GM12892 (cell line): ENCODE results near the gene THSD7B.
"Not testable (repeated sequence)": the region's sequence is repeated elsewhere in the genome, so short reads cannot be mapped to it uniquely, and the experiment has no call there.

Experiments
- DNase-seq: peaks from one replicate; pipeline ENCODE4 v3.0.0; 2011; ENCODE audit not compliant: insufficient read length
- FAIRE-seq: peaks from 2 replicates; lab custom pipeline; 2011; peaks lifted over from hg19 to GRCh38; lab: Jason Lieb, UNC
- POLR2A ChIP-seq: IDR thresholded peaks from 2 replicates; pipeline ENCODE4 v1.6.1; 2011; ENCODE audit warnings: low read depth, low read length, control low read depth
- POLR2AphosphoS5 ChIP-seq: IDR thresholded peaks from 2 replicates; pipeline ENCODE4 v1.6.1; 2011; ENCODE audit warnings: low read depth, low read length, control low read depth
- TAF1 ChIP-seq: IDR thresholded peaks from 2 replicates; pipeline ENCODE4 v1.6.1; 2011; ENCODE audit warnings: low read depth, mild to moderate bottlenecking, control low read depth, low read length, borderline replicate concordance

The THSD7B gene

DNA sequence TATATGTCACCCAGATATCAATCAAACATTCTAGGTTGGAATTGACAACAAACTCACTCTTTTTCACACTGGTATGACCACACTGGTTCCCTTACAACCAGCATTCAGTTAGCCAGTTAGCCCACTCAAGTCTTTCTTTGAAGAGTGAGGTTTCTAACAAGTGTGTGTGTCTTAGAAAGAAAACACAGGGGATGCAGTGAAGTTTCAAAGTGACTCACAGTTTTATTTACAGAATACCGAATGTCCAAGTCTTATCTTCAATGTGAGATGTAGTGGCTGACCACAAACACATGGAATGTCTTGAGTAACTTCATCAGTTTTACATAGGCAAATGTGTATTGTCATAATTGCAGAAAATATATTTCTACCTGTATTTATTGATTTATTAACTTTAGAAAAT is 924.2 kb downstream of the THSD7B start:
- DNase-seq (no peak), FAIRE-seq (no peak)
- TF ChIP-seq POLR2A (no peak), TAF1 (no peak), POLR2AphosphoS5 (no peak)

- no peak for TF ChIP-seq TAF1
- no peak for TF ChIP-seq POLR2AphosphoS5
- TF ChIP-seq POLR2A: no peak
- no peak for DNase-seq
- no peak for FAIRE-seq
These were observed 928.2 kb downstream of the THSD7B start for GRCh38 chr2:137693534-137693933.

DNA sequence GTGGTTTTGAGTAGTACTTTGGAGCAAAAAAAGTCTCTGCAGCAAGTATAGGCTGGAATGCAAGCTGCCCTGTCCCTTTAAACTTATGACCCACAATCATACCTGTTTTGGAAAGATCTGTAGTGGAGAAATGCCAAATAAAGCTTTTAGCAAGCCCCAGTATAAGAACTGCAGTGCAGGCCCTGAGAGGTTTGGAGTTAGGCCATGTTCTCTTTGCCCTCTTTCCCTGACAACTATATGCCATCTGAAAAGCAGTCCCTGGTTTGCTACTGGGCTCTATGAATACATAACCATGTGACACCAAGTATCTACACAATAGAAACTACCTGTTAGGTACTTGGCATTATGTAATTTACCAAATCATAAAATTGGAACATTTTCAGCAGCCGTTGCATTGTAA is 931.6 kb downstream of the THSD7B start:
- no peak for FAIRE-seq
- TF ChIP-seq POLR2AphosphoS5 (no peak), TAF1 (no peak), POLR2A (no peak)
- no peak for DNase-seq

DNA sequence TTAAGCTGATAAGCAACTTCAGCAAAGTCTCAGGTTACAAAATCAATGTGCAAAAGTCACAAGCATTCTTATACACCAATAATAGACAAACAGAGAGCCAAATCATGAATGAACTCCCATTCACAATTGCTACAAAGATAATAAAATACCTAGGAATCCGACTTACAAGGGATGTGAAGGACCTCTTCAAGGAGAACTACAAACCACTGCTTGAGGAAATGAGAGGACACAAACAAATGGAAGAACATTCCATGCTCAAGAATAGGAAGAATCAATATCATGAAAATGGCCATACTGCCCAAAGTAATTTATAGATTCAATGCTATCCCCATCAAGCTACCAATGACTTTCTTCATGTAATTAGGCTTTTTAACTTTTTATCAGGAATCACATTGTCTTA is 934.9 kb downstream of the THSD7B start:
- FAIRE-seq: not testable (repeated sequence)

GRCh38 chr2:137700681-137701080 is 935.3 kb downstream of the THSD7B start:
- FAIRE-seq (no peak), DNase-seq (no peak)
- TF ChIP-seq POLR2AphosphoS5: no peak
- no peak for TF ChIP-seq POLR2A
- no peak for TF ChIP-seq TAF1

More for the DNA sequence above, 934.9 kb downstream of the THSD7B start:
- DNase-seq: not testable (repeated sequence)

GRCh38 chr2:137705296-137705695 is 940.0 kb downstream of the THSD7B start:
- no peak for DNase-seq
- TF ChIP-seq POLR2AphosphoS5: no peak
- no peak for TF ChIP-seq POLR2A
- no peak for TF ChIP-seq TAF1
- no peak for FAIRE-seq

DNA sequence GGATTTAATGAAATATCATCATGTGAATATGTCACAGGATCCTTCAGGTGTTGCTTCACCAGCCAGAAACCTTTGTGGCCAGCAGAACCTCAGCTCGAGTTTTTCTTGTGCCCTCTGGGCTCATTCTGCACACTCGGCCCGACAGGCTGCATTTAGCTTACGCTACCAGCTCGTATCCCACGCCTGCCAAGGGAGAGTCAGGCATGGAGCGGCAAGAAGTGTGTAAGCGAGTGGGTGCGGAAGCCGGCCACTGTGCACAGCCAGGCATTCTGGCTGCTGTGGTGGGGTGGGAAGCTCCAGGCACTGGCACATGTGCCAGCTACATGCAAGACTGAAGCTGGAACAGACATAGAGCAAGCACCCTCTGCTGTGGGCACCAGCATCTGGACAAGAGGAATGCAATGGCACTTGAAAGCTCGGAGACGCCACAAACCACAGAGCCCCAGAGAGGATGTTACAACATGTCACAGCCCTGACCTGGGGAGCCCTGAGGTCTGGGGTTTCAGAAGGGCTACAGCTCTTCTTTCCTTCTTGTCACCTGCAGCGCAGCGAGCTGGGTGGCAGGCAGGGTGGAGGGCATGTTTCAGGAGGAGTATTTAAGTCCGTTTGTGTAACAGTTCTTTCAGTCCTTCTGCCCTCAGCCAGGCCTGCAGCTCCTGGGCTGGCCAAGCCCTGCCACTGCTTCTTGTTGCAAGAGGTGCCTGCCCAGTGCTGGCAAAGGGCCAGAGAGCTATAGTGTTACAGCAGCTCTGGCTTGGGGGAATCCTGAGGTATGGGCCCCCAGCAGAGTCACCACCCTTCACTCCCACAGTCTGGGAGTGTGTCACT is 941.7 kb downstream of the THSD7B start:
- FAIRE-seq: no peak
- no peak for DNase-seq
- TF ChIP-seq POLR2AphosphoS5 (no peak), TAF1 (no peak)

GRCh38 chr2:137708311-137708710 is 943.0 kb downstream of the THSD7B start:
- TF ChIP-seq POLR2A: no peak
- TF ChIP-seq TAF1: no peak
- FAIRE-seq: no peak
- no peak for DNase-seq

- TF ChIP-seq POLR2A: no peak
- no peak for FAIRE-seq
These were observed 950.4 kb downstream of the THSD7B start for GRCh38 chr2:137715731-137716191.

GRCh38 chr2:137718786-137719185 is 953.4 kb downstream of the THSD7B start:
- TF ChIP-seq POLR2AphosphoS5: no peak
- TF ChIP-seq TAF1: no peak
- no peak for TF ChIP-seq POLR2A
- no peak for FAIRE-seq
- no peak for DNase-seq

More at GRCh38 chr2:137715731-137716191, 950.4 kb downstream of the THSD7B start:
- DNase-seq: no peak

- FAIRE-seq (no peak), DNase-seq (no peak)
- no peak for TF ChIP-seq TAF1
- TF ChIP-seq POLR2A: no peak
- TF ChIP-seq POLR2AphosphoS5: no peak
These were observed 956.4 kb downstream of the THSD7B start for GRCh38 chr2:137721733-137722132.

DNA sequence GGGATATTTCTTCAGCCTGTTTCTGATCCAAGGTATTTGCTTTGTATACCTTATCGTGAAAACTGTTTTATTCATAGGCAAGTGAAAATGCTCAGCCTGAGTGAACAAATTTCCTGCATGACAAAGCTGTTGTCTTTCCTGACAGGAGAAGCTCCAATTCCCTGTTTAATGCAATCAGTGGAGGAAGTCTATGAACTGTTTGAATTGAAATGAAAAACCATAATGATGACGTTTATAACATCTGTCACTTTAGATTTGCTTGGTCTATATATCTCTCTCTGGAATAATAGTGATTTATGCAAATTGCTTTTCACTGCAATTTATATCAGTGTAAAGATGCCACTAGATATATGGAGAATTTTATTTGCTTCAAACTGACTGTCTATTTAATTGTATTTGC is 959.6 kb downstream of the THSD7B start:
- FAIRE-seq: no peak

More for the DNA sequence above, 959.6 kb downstream of the THSD7B start:
- no peak for DNase-seq
- no peak for TF ChIP-seq TAF1
- no peak for TF ChIP-seq POLR2AphosphoS5
- TF ChIP-seq POLR2A: no peak
